Measurements from ENCODE around the gene TKTL1.

Gene TKTL1

GRCh38 chrX:154310616-154311536 is 15.3 kb downstream of the TKTL1 start:
- no peak overlapping the region for H2AFZ ChIP-seq (ENCODE audit: low read depth, low read length)
- no peak overlapping the region for H3K4me3 ChIP-seq (ENCODE audit: low read length)
- no peak overlapping the region for H3K4me2 ChIP-seq (ENCODE audit: low read length)
- no peaks in the 10 kb centered on the region for H3K79me2 ChIP-seq (ENCODE audit: low read length)
- H3K36me3 ChIP-seq (replicated peaks; ENCODE audit: low read depth, low read length), result no peaks in the 10 kb centered on the region
- no peak for TF ChIP-seq CTCF (IDR thresholded peaks at IDR 0.05; ENCODE audit: low read depth, low read length)
- H3K9ac ChIP-seq (ENCODE audit: low read length), result no peak overlapping the region
- H3K27me3 ChIP-seq (ENCODE audit: low read depth, low read length), result no peaks in the 10 kb centered on the region
- H3K27ac ChIP-seq (ENCODE audit: low read length), result no peak overlapping the region
- H3K4me1 ChIP-seq (ENCODE audit: low read length), result peaks cover 12% of the 10 kb centered on the region
- H4K20me1 ChIP-seq (ENCODE audit: insufficient read depth, low read length), result no peaks in the 10 kb centered on the region
- no peaks in the 10 kb centered on the region for H3K9me3 ChIP-seq (ENCODE audit: insufficient read depth, low read length)

GRCh38 chrX:154312116-154312515 is 16.5 kb downstream of the TKTL1 start:
- H3K27me3 ChIP-seq (ENCODE audit: low read depth, low read length), result no peaks in the 10 kb centered on the region
- no peak overlapping the region for H3K4me3 ChIP-seq (ENCODE audit: low read length)
- no peak overlapping the region for H2AFZ ChIP-seq (ENCODE audit: low read depth, low read length)
- H3K36me3 ChIP-seq (replicated peaks; ENCODE audit: low read depth, low read length), result no peaks in the 10 kb centered on the region
- H3K79me2 ChIP-seq (ENCODE audit: low read length), result no peaks in the 10 kb centered on the region
- no peak for TF ChIP-seq CTCF (IDR thresholded peaks at IDR 0.05; ENCODE audit: low read depth, low read length)
- no peak for TF ChIP-seq EZH2phosphoT487 (IDR thresholded peaks at IDR 0.05; ENCODE audit: low read depth)
- no peaks in the 10 kb centered on the region for H3K9me3 ChIP-seq (ENCODE audit: insufficient read depth, low read length)
- no peak overlapping the region for H3K27ac ChIP-seq (ENCODE audit: low read length)
- no peaks in the 10 kb centered on the region for H4K20me1 ChIP-seq (ENCODE audit: insufficient read depth, low read length)
- H3K4me2 ChIP-seq (ENCODE audit: low read length), result no peak overlapping the region
- no peak overlapping the region for H3K9ac ChIP-seq (ENCODE audit: low read length)
- peaks cover 11% of the 10 kb centered on the region for H3K4me1 ChIP-seq (ENCODE audit: low read length)

GRCh38 chrX:154313147-154313546 is 17.6 kb downstream of the TKTL1 start:
- no peak for TF ChIP-seq EZH2phosphoT487 (IDR thresholded peaks at IDR 0.05; ENCODE audit: low read depth)
- no peak for TF ChIP-seq CTCF (IDR thresholded peaks at IDR 0.05; ENCODE audit: low read depth, low read length)
- Histone ChIP-seq H3K27me3 (ENCODE audit: low read depth, low read length) (no peaks in the 10 kb centered on the region), H4K20me1 (ENCODE audit: insufficient read depth, low read length) (no peaks in the 10 kb centered on the region), H3K36me3 (replicated peaks; ENCODE audit: low read depth, low read length) (no peaks in the 10 kb centered on the region), H3K79me2 (ENCODE audit: low read length) (no peaks in the 10 kb centered on the region), H3K4me3 (ENCODE audit: low read length) (no peak overlapping the region), H2AFZ (ENCODE audit: low read depth, low read length) (no peak overlapping the region), H3K4me2 (ENCODE audit: low read length) (no peak overlapping the region), H3K4me1 (ENCODE audit: low read length) (peaks cover 11% of the 10 kb centered on the region), H3K9ac (ENCODE audit: low read length) (no peak overlapping the region), H3K27ac (ENCODE audit: low read length) (no peak overlapping the region), H3K9me3 (ENCODE audit: insufficient read depth, low read length) (no peaks in the 10 kb centered on the region)

GRCh38 chrX:154315416-154315815 is 19.8 kb downstream of the TKTL1 start:
- Histone ChIP-seq H3K9me3 (ENCODE audit: insufficient read depth, low read length) (no peaks in the 10 kb centered on the region), H3K4me2 (ENCODE audit: low read length) (no peak overlapping the region), H3K27ac (ENCODE audit: low read length) (no peak overlapping the region), H3K4me3 (ENCODE audit: low read length) (no peak overlapping the region), H3K9ac (ENCODE audit: low read length) (no peak overlapping the region), H2AFZ (ENCODE audit: low read depth, low read length) (no peak overlapping the region), H3K4me1 (ENCODE audit: low read length) (peaks cover 7% of the 10 kb centered on the region), H3K79me2 (ENCODE audit: low read length) (no peaks in the 10 kb centered on the region), H3K27me3 (ENCODE audit: low read depth, low read length) (peaks cover 9% of the 10 kb centered on the region; the same call in 1 of the 2 replicates), H3K36me3 (replicated peaks; ENCODE audit: low read depth, low read length) (no peaks in the 10 kb centered on the region), H4K20me1 (ENCODE audit: insufficient read depth, low read length) (no peaks in the 10 kb centered on the region)
- TF ChIP-seq CTCF (IDR thresholded peaks at IDR 0.05; ENCODE audit: low read depth, low read length) (no peak), EZH2phosphoT487 (IDR thresholded peaks at IDR 0.05; ENCODE audit: low read depth) (no peak)

Data from OCI-LY3 (cell line).